Left ventricle myocardium inferior (tissue), 1 donor: ENCODE measurements around the gene TAF10. TPM values are rescaled to one million over a fixed set of nuclear protein-coding genes. Genes with fewer than 3 reads are reported as not detected.

Experiments used
- DNase-seq: peaks from one replicate; pipeline ENCODE4 v3.0.0-alpha.2; 2020
- H3K27ac ChIP-seq: fragments of 200-600 bp; replicated peaks from 2 replicates; pipeline ENCODE4 v1.8.0; 2021
- H3K27me3 ChIP-seq: fragments of 200-600 bp; 2 replicates; pipeline ENCODE4 v1.8.0; 2021; ENCODE audit warnings: low read depth
- H3K36me3 ChIP-seq: fragments of 200-600 bp; 2 replicates; pipeline ENCODE4 v1.8.0; 2021
- H3K4me1 ChIP-seq: fragments of 200-600 bp; 2 replicates; pipeline ENCODE4 v1.8.0; 2021
- H3K4me3 ChIP-seq: fragments of 200-600 bp; 2 replicates; pipeline ENCODE4 v1.8.0; 2021; ENCODE audit warnings: mild to moderate bottlenecking, moderate library complexity
- H3K9me3 ChIP-seq: fragments of 200-600 bp; replicated peaks from 2 replicates; pipeline ENCODE4 v1.8.0; 2021
- intact Hi-C: fragments of 100-400 bp; cut with micrococcal nuclease; formaldehyde crosslinking; loops from one replicate; pipeline ENCODE4 v1.11.0; 2022
- total RNA-seq: library from RNA; stranded (reverse); fragmentation: NEBNext Ultra II Directional; extraction: Animal tissue kit (Norgen Biotek cat#: 25700); gene quantifications from one replicate; pipeline ENCODE4 v1.2.1, GENCODE V29; 2021
- TF ChIP-seq, protein P1 (sequence below): fragments of 200-600 bp; IDR thresholded peaks from 2 replicates; pipeline ENCODE4 v1.8.0; 2021; ENCODE audit warnings: antibody characterized with exemption, mild to moderate bottlenecking, borderline replicate concordance
- donor health status: DM: no; HTN: yes; CAD: no; lungs with severe emphysema.

TAF10 gene
- total RNA-seq, 1 donor from 2014 or later = 106 TPM

DNA sequence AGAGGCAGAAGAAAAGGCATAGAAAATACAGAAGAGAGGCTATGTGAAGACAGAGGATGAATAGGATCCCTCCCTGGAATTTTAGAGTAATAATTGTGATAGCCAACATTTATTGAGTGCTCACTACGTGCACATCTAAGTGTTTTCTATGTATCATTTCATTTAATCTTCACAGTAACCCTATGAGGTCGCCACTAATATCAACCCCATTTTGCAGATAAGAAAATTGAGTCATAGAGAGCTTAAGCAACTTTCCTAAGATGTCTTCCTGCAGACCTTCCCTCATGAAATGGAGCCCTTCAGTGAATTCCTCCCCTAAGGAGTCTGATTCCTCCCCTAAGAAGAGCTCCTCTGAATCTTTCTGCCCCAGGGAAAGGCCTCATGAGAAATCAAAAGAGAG lies 46.7 kb downstream of the TAF10 start:
- TF ChIP-seq, protein P1, sequence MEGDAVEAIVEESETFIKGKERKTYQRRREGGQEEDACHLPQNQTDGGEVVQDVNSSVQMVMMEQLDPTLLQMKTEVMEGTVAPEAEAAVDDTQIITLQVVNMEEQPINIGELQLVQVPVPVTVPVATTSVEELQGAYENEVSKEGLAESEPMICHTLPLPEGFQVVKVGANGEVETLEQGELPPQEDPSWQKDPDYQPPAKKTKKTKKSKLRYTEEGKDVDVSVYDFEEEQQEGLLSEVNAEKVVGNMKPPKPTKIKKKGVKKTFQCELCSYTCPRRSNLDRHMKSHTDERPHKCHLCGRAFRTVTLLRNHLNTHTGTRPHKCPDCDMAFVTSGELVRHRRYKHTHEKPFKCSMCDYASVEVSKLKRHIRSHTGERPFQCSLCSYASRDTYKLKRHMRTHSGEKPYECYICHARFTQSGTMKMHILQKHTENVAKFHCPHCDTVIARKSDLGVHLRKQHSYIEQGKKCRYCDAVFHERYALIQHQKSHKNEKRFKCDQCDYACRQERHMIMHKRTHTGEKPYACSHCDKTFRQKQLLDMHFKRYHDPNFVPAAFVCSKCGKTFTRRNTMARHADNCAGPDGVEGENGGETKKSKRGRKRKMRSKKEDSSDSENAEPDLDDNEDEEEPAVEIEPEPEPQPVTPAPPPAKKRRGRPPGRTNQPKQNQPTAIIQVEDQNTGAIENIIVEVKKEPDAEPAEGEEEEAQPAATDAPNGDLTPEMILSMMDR = no peak
- H3K27ac ChIP-seq = no peak overlapping the region
- no peak overlapping the region for H3K4me3 ChIP-seq
- intact Hi-C loops = no loop called here
- peaks cover 34% of the 10 kb centered on the region for H3K4me1 ChIP-seq
- no peaks in the 10 kb centered on the region for H3K9me3 ChIP-seq
- no peaks in the 10 kb centered on the region for H3K27me3 ChIP-seq
- DNase-seq = no peak
- no peaks in the 10 kb centered on the region for H3K36me3 ChIP-seq

DNA sequence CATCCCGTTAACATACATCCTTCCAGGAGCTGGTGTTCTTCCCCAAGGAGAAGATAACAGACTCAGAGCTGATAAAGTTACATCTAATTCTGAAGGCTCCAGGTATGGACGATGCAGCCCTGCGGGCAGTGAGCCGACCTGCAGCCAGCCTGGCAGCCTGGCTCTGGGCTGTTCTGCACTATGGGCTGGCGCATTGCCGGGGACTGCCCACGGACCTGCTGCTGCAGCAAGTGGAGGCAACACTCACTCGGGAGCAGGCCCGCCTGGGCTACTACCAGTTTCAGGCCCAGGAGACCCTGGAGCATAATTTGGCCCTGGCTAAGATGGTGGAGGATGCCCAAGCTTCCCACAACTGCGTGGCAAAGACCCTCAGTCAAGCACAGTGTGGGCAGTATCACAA lies 48.3 kb downstream of the TAF10 start:
- peaks cover 39% of the 10 kb centered on the region for H3K4me1 ChIP-seq
- intact Hi-C loops = no loop called here
- no peaks in the 10 kb centered on the region for H3K36me3 ChIP-seq
- TF ChIP-seq, protein P1 = no peak
- H3K9me3 ChIP-seq = no peaks in the 10 kb centered on the region
- DNase-seq = no peak
- no peak overlapping the region for H3K27ac ChIP-seq
- no peaks in the 10 kb centered on the region for H3K27me3 ChIP-seq
- H3K4me3 ChIP-seq = no peak overlapping the region

DNA sequence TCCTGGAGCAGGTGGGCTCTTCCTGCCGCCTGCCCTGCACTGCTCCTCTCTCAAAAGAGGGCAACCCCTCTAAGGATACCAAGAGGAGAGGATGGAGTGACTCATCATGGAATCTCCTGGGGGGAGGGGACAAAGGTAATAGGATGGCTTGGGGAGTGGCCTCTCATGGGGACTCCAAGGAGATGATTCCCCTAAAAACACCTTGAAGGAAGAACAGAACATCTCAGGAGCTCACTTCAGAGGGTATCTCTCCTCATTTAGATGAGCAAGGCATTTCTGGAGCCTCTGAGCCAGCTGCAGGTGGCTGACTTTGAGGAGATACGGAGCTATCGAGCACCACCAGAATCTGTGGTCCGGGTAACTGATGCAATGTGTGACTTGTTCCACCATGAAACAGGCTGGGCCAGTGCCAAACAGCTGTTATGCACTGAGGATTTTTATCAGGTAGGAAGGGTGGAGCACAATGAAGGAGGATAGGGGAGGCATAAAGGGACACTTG lies 48.8 kb downstream of the TAF10 start:
- H3K36me3 ChIP-seq = no peaks in the 10 kb centered on the region
- H3K27me3 ChIP-seq = no peaks in the 10 kb centered on the region
- intact Hi-C loops = no loop called here
- H3K4me1 ChIP-seq = peaks cover 39% of the 10 kb centered on the region
- H3K27ac ChIP-seq = no peak overlapping the region
- no peaks in the 10 kb centered on the region for H3K9me3 ChIP-seq
- H3K4me3 ChIP-seq = no peak overlapping the region
- DNase-seq = no peak
- TF ChIP-seq, protein P1 = no peak

DNA sequence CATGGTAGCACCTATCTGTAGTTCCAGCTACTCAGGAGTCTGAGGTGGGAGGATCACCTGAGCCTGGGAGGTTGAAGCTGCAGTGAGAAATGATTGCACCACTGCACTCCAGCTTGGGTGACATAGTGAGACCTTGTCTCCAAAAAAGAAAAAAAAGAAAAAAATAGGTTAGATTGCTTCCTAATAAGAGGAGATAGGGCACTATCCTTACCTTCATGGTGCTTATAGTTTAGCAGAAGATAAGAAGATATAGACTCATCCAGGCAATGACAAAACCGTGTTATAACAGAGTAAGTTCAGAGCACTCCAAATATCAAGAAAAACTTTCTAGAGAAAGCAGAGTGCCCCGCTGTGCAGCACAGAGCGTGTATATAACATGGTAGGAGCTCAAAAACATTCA lies 50.7 kb downstream of the TAF10 start:
- H3K27me3 ChIP-seq = no peaks in the 10 kb centered on the region
- H3K4me3 ChIP-seq = no peak overlapping the region
- DNase-seq = no peak
- H3K36me3 ChIP-seq = no peaks in the 10 kb centered on the region
- TF ChIP-seq, protein P1 = no peak
- no peak overlapping the region for H3K27ac ChIP-seq
- H3K4me1 ChIP-seq = peaks cover 27% of the 10 kb centered on the region
- intact Hi-C loops = no loop called here
- H3K9me3 ChIP-seq = no peaks in the 10 kb centered on the region

Other genes with a start within 250 kb of the TAF10 start
- 49.7 TPM for gene SMPD1, start 221.7 kb downstream of the TAF10 start, total RNA-seq
- 75.5 TPM for gene APBB1, start 193.1 kb downstream of the TAF10 start, total RNA-seq
- 0.44 TPM for gene HPX, start 171.2 kb downstream of the TAF10 start, total RNA-seq
- gene TRIM3, start 138.3 kb downstream of the TAF10 start, total RNA-seq = 9.0 TPM
- gene ARFIP2, start 130.9 kb downstream of the TAF10 start, total RNA-seq = 16.1 TPM
- 17.9 TPM for gene TIMM10B, start 130.7 kb downstream of the TAF10 start, total RNA-seq
- gene DNHD1, start 114.9 kb downstream of the TAF10 start, total RNA-seq = 4.4 TPM
- 19.2 TPM for gene RRP8, start 8.6 kb downstream of the TAF10 start, total RNA-seq
- gene ILK, start 8.4 kb downstream of the TAF10 start, total RNA-seq = 192 TPM
- 84.2 TPM for gene TPP1, start 7.2 kb upstream of the TAF10 start, total RNA-seq
- gene DCHS1, start 43.6 kb upstream of the TAF10 start, total RNA-seq = 9.5 TPM
- 40.2 TPM for gene MRPL17, start 71.1 kb upstream of the TAF10 start, total RNA-seq
- gene OR2AG2, start 159.8 kb upstream of the TAF10 start, total RNA-seq = not detected
- not detected for gene OR2AG1, start 170.8 kb upstream of the TAF10 start, total RNA-seq
- not detected for gene OR6A2, start 187.5 kb upstream of the TAF10 start, total RNA-seq
- gene OR10A5, start 233.5 kb upstream of the TAF10 start, total RNA-seq = not detected